K562 (cell line): Measurements from ENCODE around the gene RPS23. TPM values are rescaled to one million over a fixed set of nuclear protein-coding genes. Genes with fewer than 3 reads are reported as not detected.

Source experiments
- ATAC-seq: fragments of 200-7000 bp; cut with Tn5 transposase; 3 replicates; pipeline ENCODE4 v1.9.1; 2020; ENCODE audit warnings: moderate library complexity
- BruUV-seq: library from RNA; stranded (reverse); fragments of 400-500 nt; replicated peaks from 2 replicates; lab custom pipeline; 2021; lab: Mats Ljungman, UMichigan
- CTCF ChIA-PET: fragments of 300-600 bp; formaldehyde crosslinking; extraction: SDS; loops from one replicate; lab custom pipeline; 2021; ENCODE audit warnings: low intra/inter-chr PET ratio; lab: Yijun Ruan, JAX
- POLR2A ChIA-PET: fragments of 300-600, 350-650 bp; sonication (Branson Sonifier 250); formaldehyde crosslinking; extraction: SDS; loops from one replicate; lab custom pipeline; 2021; ENCODE audit warnings: antibody characterized with exemption, inconsistent platforms; lab: Yijun Ruan, JAX
- DNase-seq, 4 experiments: peaks; one replicate each; pipeline versions ENCODE4 v3.0.0 to v3.0.0-alpha.2; 2011 to 2018; ENCODE audit warnings: low spot score in 3 of 4, mixed read lengths in 3 of 4; ENCODE audit errors: extremely low read depth in 1 of 4
- FAIRE-seq: peaks from 2 replicates; lab custom pipeline; 2011; peaks lifted over from hg19 to GRCh38; lab: Jason Lieb, UNC
- H2AFZ ChIP-seq: 2 replicates; pipeline ENCODE4 v1.6.0; 2011; ENCODE audit warnings: low read depth, low read length, control low read depth, inconsistent platforms
- H3K27ac ChIP-seq: fragments of 200-600 bp; 3 replicates; pipeline ENCODE4 v1.8.0; 2011; ENCODE audit warnings: low read depth, mild to moderate bottlenecking, control low read depth, inconsistent platforms, low read length, moderate library complexity, mixed read lengths; ENCODE audit errors: extremely low read depth
- H3K27me3 ChIP-seq, 2 experiments: fragments of 300-600 bp in 1 of 2; 2 replicates in 1 of 2; 3 replicates in 1 of 2; pipeline versions ENCODE4 v1.6.0 to v1.8.0; 2011; ENCODE audit warnings: inconsistent platforms in 2 of 2, low read length in 2 of 2, mild to moderate bottlenecking in 1 of 2, mixed read lengths in 1 of 2, moderate library complexity in 1 of 2; ENCODE audit not compliant: control insufficient read depth in 2 of 2, insufficient read depth in 2 of 2
- H3K36me3 ChIP-seq: fragments of 300-600 bp; 3 replicates; pipeline ENCODE4 v1.8.0; 2011; ENCODE audit warnings: mild to moderate bottlenecking, low read length, inconsistent platforms; ENCODE audit not compliant: control insufficient read depth, insufficient read depth
- H3K4me1 ChIP-seq, 2 experiments: fragments of 200-600 bp in 1 of 2; replicated peaks in 1 of 2; 2 replicates in 1 of 2; 3 replicates in 1 of 2; pipeline versions ENCODE4 v1.5.1 to v1.8.0; 2011; ENCODE audit warnings: inconsistent platforms in 2 of 2, low read length in 2 of 2, mild to moderate bottlenecking in 1 of 2, mixed read lengths in 1 of 2, moderate library complexity in 1 of 2; ENCODE audit not compliant: control insufficient read depth in 2 of 2, insufficient read depth in 2 of 2
- H3K4me2 ChIP-seq: 2 replicates; pipeline ENCODE4 v1.6.1; 2011; ENCODE audit warnings: low read length, control low read depth, inconsistent platforms, mixed read lengths; ENCODE audit not compliant: insufficient read depth
- H3K4me3 ChIP-seq: fragments of 200-600 bp; sonication (generic), shearing (Covaris generic); 2 replicates; pipeline ENCODE4 v1.5.1; 2016; ENCODE audit warnings: control low read depth, inconsistent platforms
- H3K79me2 ChIP-seq: fragments of 200-600 bp; 3 replicates; pipeline ENCODE4 v1.8.0; 2011; ENCODE audit warnings: low read length, inconsistent platforms; ENCODE audit not compliant: control insufficient read depth, insufficient read depth
- H3K9ac ChIP-seq, 2 experiments: 2 replicates each; pipeline versions ENCODE4 v1.6.0 to v1.6.1; 2011; ENCODE audit warnings: low read depth in 2 of 2, low read length in 2 of 2, control low read depth in 1 of 2, inconsistent platforms in 1 of 2, mild to moderate bottlenecking in 1 of 2, mixed read lengths in 1 of 2; ENCODE audit not compliant: insufficient read depth in 1 of 2
- H3K9me1 ChIP-seq: one replicate; pipeline ENCODE4 v1.6.0; 2011; ENCODE audit warnings: inconsistent platforms, mild to moderate bottlenecking, low read length, moderate library complexity; ENCODE audit not compliant: control insufficient read depth, insufficient read depth
- H3K9me3 ChIP-seq: replicated peaks from 2 replicates; pipeline ENCODE4 v1.5.1; 2011; ENCODE audit warnings: low read depth, low read length, inconsistent platforms; ENCODE audit not compliant: control insufficient read depth, insufficient read depth
- H4K20me1 ChIP-seq: replicated peaks from 2 replicates; pipeline ENCODE4 v1.6.1; 2011; ENCODE audit warnings: low read length, inconsistent platforms, mixed read lengths; ENCODE audit not compliant: control insufficient read depth, insufficient read depth
- C11orf30 ChIP-seq: fragments of 450-650 bp; IDR thresholded peaks from 2 replicates; pipeline ENCODE4 v1.6.1; 2016; ENCODE audit warnings: low read depth, mild to moderate bottlenecking
- PKNOX1 ChIP-seq: fragments of 450-650 bp; IDR thresholded peaks from 2 replicates; pipeline ENCODE4 v1.6.1; 2016
- RBM25 ChIP-seq: fragments of 200-400 bp; formaldehyde crosslinking; IDR thresholded peaks from 2 replicates; pipeline ENCODE4 v1.6.1; 2018; ENCODE audit warnings: low read length, low read depth, moderate library complexity; ENCODE audit not compliant: severe bottlenecking
- in situ Hi-C: fragments of 300-500 bp; cut with MboI; formaldehyde crosslinking; loops from 4 replicates; pipeline ENCODE4 v1.15.0; 2018; ENCODE audit warnings: inconsistent platforms, mixed read lengths
- intact Hi-C: fragments of 100-400 bp; cut with micrococcal nuclease; formaldehyde crosslinking; loops from 2 replicates; pipeline ENCODE4 v1.14.2; 2022
- polyA plus RNA-seq, 8 experiments: library from polyadenylated mRNA; depleted of rRNA in 4 of 8; stranded (reverse) in 5 of 8; unstranded in 3 of 8; fragments of >200 nt; fragmentation: Nextera tagmentation in 2 of 8; fragmentation: Illumina TruSeq in 1 of 8; extraction: Ambion mirVana in 2 of 8; extraction: Trizol in 1 of 8; gene quantifications; 2 replicates each; pipeline versions ENCODE4 v1.2.1 to v1.2.3, GENCODE V29; 2011 to 2014; ENCODE audit warnings: inconsistent platforms in 1 of 8, missing spikeins in 1 of 8
- total RNA-seq, 7 experiments: library from RNA; depleted of rRNA in 6 of 7; stranded (reverse); fragments of >200 nt in 6 of 7; fragmentation: Illumina TruSeq in 2 of 7; extraction: Trizol in 2 of 7; gene quantifications; 2 replicates each; pipeline versions ENCODE4 v1.2.1 to v1.2.3, GENCODE V29; 2011 to 2021; ENCODE audit warnings: low replicate concordance in 1 of 7
- TF ChIP-seq, protein P1 (sequence below), 2 experiments: IDR thresholded peaks in 1 of 2; conservative IDR thresholded peaks in 1 of 2; 2 replicates each; pipeline ENCODE4 v1.6.1; 2016; ENCODE audit warnings: low read depth in 2 of 2, mild to moderate bottlenecking in 1 of 2, missing compliant biosample characterization in 1 of 2, missing genetic modification characterization in 1 of 2, moderate library complexity in 1 of 2

RPS23 gene
- total and polyA plus RNA-seq, 9 of the 15 experiments (the other 6 are each of a cell fraction or from before 2014, with no cell fraction given), result 3,252 to 10,689 (median 6,302) TPM

DNA sequence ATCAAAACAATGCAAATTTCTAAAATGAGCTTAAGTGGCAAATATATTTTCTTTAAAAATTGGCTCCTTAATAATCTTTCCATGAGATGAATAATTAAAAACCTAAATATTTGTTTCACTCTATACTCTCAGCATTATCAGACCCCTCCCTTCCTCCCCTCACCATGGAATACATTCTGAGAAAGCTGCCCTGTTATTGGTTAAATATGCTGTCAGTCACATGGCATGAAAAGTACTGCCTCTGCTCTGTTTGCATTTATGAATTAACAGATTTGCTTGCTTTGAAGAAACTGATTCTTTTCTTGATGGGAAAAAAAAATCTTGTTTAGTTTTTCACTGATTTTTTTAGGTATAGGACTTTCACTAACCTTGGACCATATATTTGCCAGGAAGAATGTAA lies 17.0 kb upstream of the RPS23 start:
- intact Hi-C loops, result loop anchor here (5.0 kb wide), 1 partner anchor 58 kb away; no protein-coding TSS in a partner anchor
- Histone ChIP-seq H3K27me3 (no peaks in the 10 kb centered on the region), H4K20me1 (no peaks in the 10 kb centered on the region)
- TF ChIP-seq RBM25 (peak; percentile 25), C11orf30 (no peak), PKNOX1 (peak; percentile 96)
- TF ChIP-seq, protein P1, sequence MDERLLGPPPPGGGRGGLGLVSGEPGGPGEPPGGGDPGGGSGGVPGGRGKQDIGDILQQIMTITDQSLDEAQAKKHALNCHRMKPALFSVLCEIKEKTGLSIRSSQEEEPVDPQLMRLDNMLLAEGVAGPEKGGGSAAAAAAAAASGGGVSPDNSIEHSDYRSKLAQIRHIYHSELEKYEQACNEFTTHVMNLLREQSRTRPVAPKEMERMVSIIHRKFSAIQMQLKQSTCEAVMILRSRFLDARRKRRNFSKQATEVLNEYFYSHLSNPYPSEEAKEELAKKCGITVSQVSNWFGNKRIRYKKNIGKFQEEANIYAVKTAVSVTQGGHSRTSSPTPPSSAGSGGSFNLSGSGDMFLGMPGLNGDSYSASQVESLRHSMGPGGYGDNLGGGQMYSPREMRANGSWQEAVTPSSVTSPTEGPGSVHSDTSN (CRISPR knock-in tag; IDR thresholded peaks at IDR 0.05; ENCODE audit: low read depth), result peak; percentile 54
- TF ChIP-seq, protein P1 (tag; conservative IDR thresholded peaks at IDR 0.05; ENCODE audit: low read depth), result peak; percentile 68
- TF ChIP-seq, all 486 proteins: peak for 3
- POLR2A ChIA-PET, result interaction anchor here (2.5 kb wide), 1 partner anchor 17 kb away, joined by 9 read pairs; the partner anchor contains the start of gene RPS23
- no peak overlapping the region for H3K27ac ChIP-seq
- no peak overlapping the region for H2AFZ ChIP-seq
- DNase-seq (peak in 2 of 4 experiments; percentile 30 to 36), FAIRE-seq (peak; percentile 73), ATAC-seq (peak; percentile 46; the same call in 1 of the 3 replicates)
- peaks cover under 1 to 2% of the 10 kb centered on the region in 2 experiments; a peak in 1 of 5 replicates for H3K4me1 ChIP-seq
- H3K9me1 ChIP-seq, result no peaks in the 10 kb centered on the region
- H3K9me3 ChIP-seq, result no peaks in the 10 kb centered on the region
- H3K4me3 ChIP-seq, result no peak overlapping the region
- H3K79me2 ChIP-seq, result no peaks in the 10 kb centered on the region
- H3K9ac ChIP-seq, result no peak overlapping the region
- CTCF ChIA-PET, result no interaction called here
- H3K4me2 ChIP-seq, result no peak overlapping the region
- H3K36me3 ChIP-seq, result no peaks in the 10 kb centered on the region
- in situ Hi-C loops, result no loop called here
- no TSS peak for BruUV-seq
